Activated T-cell treated with anti-CD3 and anti-CD28 coated beads, Interleukin-2, amount 50 U/mL, for 4 hours (primary cell): ENCODE data around the gene STRN3. TPM values are rescaled to one million over a fixed set of nuclear protein-coding genes. Genes with fewer than 3 reads are reported as not detected.
A peak's percentile ranks its signal among the peaks of the same experiment; 100 is the strongest.
"Not testable (repeated sequence)": the region's sequence is repeated elsewhere in the genome, so short reads cannot be mapped to it uniquely, and the experiment has no call there.

ENCODE experiments used
- ATAC-seq, 2 donors: fragments of 200-7000 bp; cut with Tn5 transposase; one replicate each; pipeline ENCODE4 v1.10.0; 2021
- DNase-seq: peaks from one replicate; pipeline ENCODE4 v3.0.0-alpha.2; 2020
- H3K27me3 Mint-ChIP-seq: one replicate; pipeline ENCODE4 v1.8.0; 2021; ENCODE audit warnings: low read depth, mixed read lengths
- H3K36me3 Mint-ChIP-seq: one replicate; pipeline ENCODE4 v1.8.0; 2022; ENCODE audit warnings: mixed read lengths; ENCODE audit not compliant: insufficient read depth
- H3K4me1 Mint-ChIP-seq: one replicate; pipeline ENCODE4 v1.8.0; 2021; ENCODE audit warnings: low read depth, mixed read lengths
- H3K4me3 Mint-ChIP-seq: one replicate; pipeline ENCODE4 v1.8.0; 2021; ENCODE audit warnings: mild to moderate bottlenecking, moderate library complexity, mixed read lengths
- H3K9me3 Mint-ChIP-seq: one replicate; pipeline ENCODE4 v1.8.0; 2021; ENCODE audit warnings: mixed read lengths
- total RNA-seq, 3 donors: library from RNA; stranded (reverse); gene quantifications; one replicate each; pipeline ENCODE4 v1.2.1, GENCODE V29; 2021

STRN3 gene
- total RNA-seq, 3 donors from 2014 or later, result 21.4 to 24.1 (median 23.3) TPM

DNA sequence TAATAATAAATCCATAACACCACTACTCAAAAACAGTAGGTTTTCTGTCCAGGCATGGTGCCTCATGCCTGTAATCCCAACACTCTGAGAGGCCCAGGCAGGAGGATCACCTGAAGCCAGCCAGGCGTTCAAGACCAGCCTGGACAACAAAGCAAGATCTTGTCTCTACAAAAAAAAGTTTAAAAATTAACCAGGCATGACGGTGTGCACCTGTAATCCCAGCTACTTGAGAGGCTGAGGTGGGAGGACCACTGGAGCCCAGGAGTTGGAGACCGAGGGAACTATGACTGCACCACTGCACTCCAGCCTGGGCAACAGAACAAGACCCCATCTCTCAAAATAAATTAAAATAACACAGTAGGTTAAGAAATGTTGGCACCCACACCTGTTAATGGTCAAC, 45.2 kb downstream of the STRN3 start:
- H3K27me3 Mint-ChIP-seq, result no peaks in the 10 kb centered on the region
- H3K4me3 Mint-ChIP-seq, result no peak overlapping the region
- H3K36me3 Mint-ChIP-seq, result peaks cover 2% of the 10 kb centered on the region
- DNase-seq (no peak), ATAC-seq (no peak)
- no peaks in the 10 kb centered on the region for H3K9me3 Mint-ChIP-seq
- peaks cover 14% of the 10 kb centered on the region for H3K4me1 Mint-ChIP-seq

DNA sequence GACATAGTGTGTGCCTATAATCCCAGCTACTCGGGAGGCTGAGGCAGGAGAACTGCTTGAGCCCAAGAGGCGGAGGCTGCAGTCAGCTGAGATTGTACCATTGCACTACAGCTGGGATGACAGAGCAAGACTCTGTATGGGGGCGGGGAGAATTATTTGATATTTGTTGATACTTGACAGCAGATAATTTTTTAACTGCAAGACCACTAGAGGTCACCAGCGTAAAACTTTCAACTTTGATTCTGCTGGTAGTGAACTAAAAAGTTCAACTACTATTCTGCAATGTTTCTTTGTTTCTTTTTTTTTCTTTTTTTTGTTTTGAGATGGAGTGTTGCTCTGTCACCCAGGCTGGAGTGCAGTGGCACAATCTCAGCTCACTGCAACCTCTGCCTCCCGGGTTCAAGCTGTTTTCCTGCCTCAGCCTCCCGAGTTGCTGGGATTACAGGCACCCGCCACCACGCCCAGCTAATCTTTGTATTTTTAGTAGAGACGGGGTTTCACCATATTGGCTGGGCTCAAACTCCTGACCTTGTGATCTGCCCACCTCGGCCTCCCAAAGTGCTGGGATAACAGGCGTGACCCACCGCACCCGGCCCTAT, 46.0 kb downstream of the STRN3 start:
- peaks cover 18% of the 10 kb centered on the region for H3K4me1 Mint-ChIP-seq
- DNase-seq (peak; percentile 9), ATAC-seq (peak; percentile 73 to 76)
- H3K36me3 Mint-ChIP-seq, H3K9me3 Mint-ChIP-seq, H3K27me3 Mint-ChIP-seq, H3K4me3 Mint-ChIP-seq: not testable (repeated sequence)

- no peak for DNase-seq
- no peaks in the 10 kb centered on the region for H3K27me3 Mint-ChIP-seq
- no peak for ATAC-seq
- H3K4me1 Mint-ChIP-seq, result peaks cover 39% of the 10 kb centered on the region
- peaks cover 3% of the 10 kb centered on the region for H3K36me3 Mint-ChIP-seq
- no peak overlapping the region for H3K4me3 Mint-ChIP-seq
- H3K9me3 Mint-ChIP-seq, result no peaks in the 10 kb centered on the region
Measured at GRCh38 chr14:30977752-30978151, 48.4 kb downstream of the STRN3 start.

- no peak for DNase-seq
Measured at GRCh38 chr14:30974628-30975027, 51.6 kb downstream of the STRN3 start.

GRCh38 chr14:30972882-30973582, 53.1 kb downstream of the STRN3 start:
- no peak for ATAC-seq
- H3K36me3 Mint-ChIP-seq, result peaks cover 7% of the 10 kb centered on the region
- no peak for DNase-seq
- H3K9me3 Mint-ChIP-seq, result no peaks in the 10 kb centered on the region
- no peaks in the 10 kb centered on the region for H3K27me3 Mint-ChIP-seq
- no peak overlapping the region for H3K4me3 Mint-ChIP-seq
- peaks cover 60% of the 10 kb centered on the region for H3K4me1 Mint-ChIP-seq

More at GRCh38 chr14:30974628-30975027, 51.6 kb downstream of the STRN3 start:
- Mint-ChIP-seq H3K36me3 (peaks cover 7% of the 10 kb centered on the region), H3K4me1 (peaks cover 61% of the 10 kb centered on the region), H3K9me3 (no peaks in the 10 kb centered on the region), H3K27me3 (no peaks in the 10 kb centered on the region), H3K4me3 (no peak overlapping the region)
- no peak for ATAC-seq

DNA sequence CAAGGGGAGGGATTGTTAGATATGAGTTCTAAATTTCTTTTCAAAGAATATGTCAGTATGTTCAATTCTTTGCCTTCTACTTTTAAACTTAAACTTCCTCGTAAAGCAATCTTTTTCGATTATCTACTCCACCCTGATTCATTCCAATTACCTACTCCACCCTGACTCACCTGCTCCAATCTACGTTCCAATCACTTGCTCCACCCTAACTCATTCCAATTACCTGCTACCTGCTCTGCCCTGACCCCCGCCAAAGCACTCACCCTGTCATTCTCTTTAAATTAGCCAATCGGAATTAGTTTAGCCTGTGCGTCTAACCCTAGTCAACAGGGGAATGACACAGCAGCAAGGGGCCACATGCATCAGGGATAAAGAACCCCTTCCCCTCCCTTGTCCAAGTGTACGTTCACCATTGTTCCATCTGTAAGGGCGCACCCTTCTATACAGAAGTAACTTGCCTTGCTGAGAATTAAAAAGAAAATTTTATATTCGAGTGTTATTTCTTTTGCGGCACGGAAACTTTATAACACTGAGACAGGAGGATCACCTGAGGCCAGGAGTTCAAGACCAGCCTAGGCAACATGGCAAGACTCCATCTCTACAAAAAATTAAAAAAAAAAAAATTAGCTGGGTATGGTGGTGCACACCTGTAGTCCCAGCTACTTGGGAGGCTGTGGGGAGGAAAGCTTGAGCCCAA, 54.0 kb downstream of the STRN3 start:
- not testable (repeated sequence) for H3K9me3 Mint-ChIP-seq, ATAC-seq, H3K36me3 Mint-ChIP-seq, H3K4me3 Mint-ChIP-seq, H3K27me3 Mint-ChIP-seq, DNase-seq
- H3K4me1 Mint-ChIP-seq, result peaks cover 58% of the 10 kb centered on the region

- H3K4me1 Mint-ChIP-seq, result peaks cover 58% of the 10 kb centered on the region
Measured at GRCh38 chr14:30971586-30971985, 54.6 kb downstream of the STRN3 start.

GRCh38 chr14:30969796-30970195, 56.4 kb downstream of the STRN3 start:
- H3K9me3 Mint-ChIP-seq, DNase-seq, H3K4me3 Mint-ChIP-seq, H3K27me3 Mint-ChIP-seq: not testable (repeated sequence)
- ATAC-seq, result peak; percentile 76 to 87
- peaks cover 21% of the 10 kb centered on the region for H3K36me3 Mint-ChIP-seq
- H3K4me1 Mint-ChIP-seq, result peaks cover 47% of the 10 kb centered on the region

More at GRCh38 chr14:30971586-30971985, 54.6 kb downstream of the STRN3 start:
- Mint-ChIP-seq H3K36me3 (peaks cover 9% of the 10 kb centered on the region), H3K27me3 (no peaks in the 10 kb centered on the region), H3K9me3 (peaks cover 2% of the 10 kb centered on the region), H3K4me3 (no peak overlapping the region)
- DNase-seq, result no peak
- ATAC-seq, result no peak

DNA sequence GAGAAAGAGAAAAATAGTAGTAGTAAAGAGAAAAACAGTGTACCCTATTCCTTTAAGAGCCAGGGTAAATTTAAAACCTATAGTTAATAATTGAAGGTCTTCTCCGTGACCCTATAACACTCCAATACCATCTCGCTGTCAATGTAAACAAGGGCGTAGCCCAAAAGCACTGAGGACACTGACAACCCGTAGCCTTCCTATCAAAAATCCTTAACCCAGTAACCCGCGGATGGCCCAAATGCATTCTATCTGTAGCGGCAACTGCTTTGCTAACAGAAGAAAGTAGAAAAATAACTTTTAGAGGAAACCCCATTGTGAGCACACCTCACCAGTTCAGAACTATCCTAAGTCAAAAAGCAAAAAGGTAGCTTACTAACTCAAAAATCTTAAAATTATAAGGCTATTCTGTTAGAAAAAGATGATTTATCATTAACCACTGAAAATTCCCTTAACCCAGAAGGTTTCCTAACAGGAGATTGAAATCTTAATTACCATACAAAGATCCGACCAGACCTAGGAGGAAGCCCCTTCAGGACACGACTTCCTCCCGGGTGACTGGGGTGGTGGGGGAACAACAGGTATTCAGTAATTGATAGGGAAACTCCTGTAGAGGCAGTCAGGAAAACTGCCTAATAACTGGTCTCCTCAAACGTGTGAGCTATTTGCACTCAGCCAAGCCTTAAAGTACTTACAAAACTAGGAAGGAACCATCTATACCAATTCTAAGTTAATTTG, 58.6 kb downstream of the STRN3 start:
- Mint-ChIP-seq H3K4me1 (peaks cover 36% of the 10 kb centered on the region), H3K36me3 (peaks cover 35% of the 10 kb centered on the region)
- not testable (repeated sequence) for ATAC-seq, DNase-seq, H3K4me3 Mint-ChIP-seq, H3K9me3 Mint-ChIP-seq, H3K27me3 Mint-ChIP-seq

GRCh38 chr14:30966415-30967363, 59.5 kb downstream of the STRN3 start:
- H3K36me3 Mint-ChIP-seq, result peaks cover 35% of the 10 kb centered on the region
- peaks cover 30% of the 10 kb centered on the region for H3K4me1 Mint-ChIP-seq
- no peak for DNase-seq
- H3K9me3 Mint-ChIP-seq, result peaks cover 9% of the 10 kb centered on the region
- H3K27me3 Mint-ChIP-seq, result no peaks in the 10 kb centered on the region
- no peak overlapping the region for H3K4me3 Mint-ChIP-seq
- ATAC-seq, result no peak

GRCh38 chr14:30965861-30966260, 60.3 kb downstream of the STRN3 start:
- not testable (repeated sequence) for DNase-seq, H3K4me3 Mint-ChIP-seq, ATAC-seq, H3K9me3 Mint-ChIP-seq, H3K27me3 Mint-ChIP-seq
- peaks cover 28% of the 10 kb centered on the region for H3K4me1 Mint-ChIP-seq
- peaks cover 32% of the 10 kb centered on the region for H3K36me3 Mint-ChIP-seq

GRCh38 chr14:30962537-30962936, 63.6 kb downstream of the STRN3 start:
- H3K27me3 Mint-ChIP-seq, H3K4me3 Mint-ChIP-seq, H3K9me3 Mint-ChIP-seq, ATAC-seq, DNase-seq: not testable (repeated sequence)
- Mint-ChIP-seq H3K4me1 (peaks cover 33% of the 10 kb centered on the region), H3K36me3 (peaks cover 36% of the 10 kb centered on the region)

GRCh38 chr14:30961330-30961729, 64.8 kb downstream of the STRN3 start:
- peaks cover 5% of the 10 kb centered on the region for H3K9me3 Mint-ChIP-seq
- peaks cover 31% of the 10 kb centered on the region for H3K36me3 Mint-ChIP-seq
- H3K27me3 Mint-ChIP-seq, result no peaks in the 10 kb centered on the region
- H3K4me3 Mint-ChIP-seq, result no peak overlapping the region
- peaks cover 36% of the 10 kb centered on the region for H3K4me1 Mint-ChIP-seq
- no peak for ATAC-seq
- no peak for DNase-seq
